ENCODE data around the gene CPN1.

Gene CPN1

GRCh38 chr10:99995269-99995668, 86.4 kb downstream of the CPN1 start:
- no peak overlapping the region for H2AK5ac ChIP-seq (ENCODE audit: low read length, severe bottlenecking)
- H3K27me3 ChIP-seq (ENCODE audit: control insufficient read depth in 1 of 2, insufficient read depth in 1 of 2, low read length in 2 of 2): no peaks in the 10 kb centered on the region
- H3K9me3 ChIP-seq (ENCODE audit: control insufficient read depth, low read length): no peaks in the 10 kb centered on the region
- 85% methylated on average over 3 of the region's 3 CpGs for WGBS
- peaks cover 12% of the 10 kb centered on the region for H3K4me1 ChIP-seq (ENCODE audit: control insufficient read depth, insufficient read depth, low read depth, low read length)
- H3K36me3 ChIP-seq (ENCODE audit: control insufficient read depth in 1 of 2, insufficient read depth in 2 of 2, low read depth in 1 of 2, low read length in 2 of 2): peaks cover 3 to 38% of the 10 kb centered on the region in 2 experiments
- no peak overlapping the region for H4K8ac ChIP-seq (ENCODE audit: low read length)
- no peak for DNase-seq
- no peak overlapping the region for H3K4me3 ChIP-seq (ENCODE audit: insufficient read depth in 1 of 2, low read depth in 1 of 2, low read length in 2 of 2)
- no peak overlapping the region for H2AFZ ChIP-seq (ENCODE audit: low read depth, low read length)
- no peak overlapping the region for H3K14ac ChIP-seq (ENCODE audit: low read length in 2 of 2)
- no peaks in the 10 kb centered on the region for H3K79me1 ChIP-seq (replicated peaks; ENCODE audit: low read length, poor library complexity, severe bottlenecking)
- H2BK5ac ChIP-seq (ENCODE audit: low read depth, low read length, poor library complexity, severe bottlenecking): no peak overlapping the region
- peak overlapping the region in 1 of 2 experiments; percentile 59 for H2BK12ac ChIP-seq (ENCODE audit: low read length in 2 of 2)
- H3K9ac ChIP-seq (ENCODE audit: low read length): no peak overlapping the region
- no peak overlapping the region for H2BK15ac ChIP-seq (ENCODE audit: low read depth, poor library complexity, severe bottlenecking)
- H3K23ac ChIP-seq (ENCODE audit: low read length in 2 of 2): no peak overlapping the region
- H3K4ac ChIP-seq (ENCODE audit: low read depth in 1 of 2, low read length in 2 of 2): peak overlapping the region in 1 of 2 experiments; percentile 59
- H3K4me2 ChIP-seq (ENCODE audit: low read length, poor library complexity, severe bottlenecking): no peak overlapping the region
- H3K18ac ChIP-seq (ENCODE audit: low read depth in 1 of 2, low read length in 2 of 2): peak overlapping the region in 1 of 2 experiments; percentile 7
- no peak overlapping the region for H3K27ac ChIP-seq (ENCODE audit: low read length, poor library complexity, severe bottlenecking)
- no peak overlapping the region for H2BK120ac ChIP-seq (ENCODE audit: low read depth, low read length)
- no peak overlapping the region for H4K91ac ChIP-seq (ENCODE audit: low read length)

- WGBS: 89% methylated on average over 5 of the region's 5 CpGs
- Histone ChIP-seq H3K4me3 (ENCODE audit: insufficient read depth in 1 of 2, low read depth in 1 of 2, low read length in 2 of 2) (no peak overlapping the region), H3K27ac (ENCODE audit: low read length, poor library complexity, severe bottlenecking) (no peak overlapping the region)
Observed at GRCh38 chr10:99994801-99995200, 86.9 kb downstream of the CPN1 start.

GRCh38 chr10:99993701-99994689, 87.7 kb downstream of the CPN1 start:
- H3K79me1 ChIP-seq (replicated peaks; ENCODE audit: low read length, poor library complexity, severe bottlenecking): peaks cover 2% of the 10 kb centered on the region
- peak overlapping the region; percentile 18 for H3K4me2 ChIP-seq (ENCODE audit: low read length, poor library complexity, severe bottlenecking)
- no peaks in the 10 kb centered on the region for H3K9me3 ChIP-seq (ENCODE audit: control insufficient read depth, low read length)
- no peak overlapping the region for H2BK15ac ChIP-seq (ENCODE audit: low read depth, poor library complexity, severe bottlenecking)
- H3K18ac ChIP-seq (ENCODE audit: low read depth in 1 of 2, low read length in 2 of 2): peak overlapping the region in 1 of 2 experiments; percentile 23
- no peak overlapping the region for H2BK120ac ChIP-seq (ENCODE audit: low read depth, low read length)
- H3K9ac ChIP-seq (ENCODE audit: low read length): peak overlapping the region; percentile 60
- H4K8ac ChIP-seq (ENCODE audit: low read length): no peak overlapping the region
- peak; percentile 98 for DNase-seq
- 19% methylated on average over 8 of the region's 8 CpGs for WGBS
- H2AK5ac ChIP-seq (ENCODE audit: low read length, severe bottlenecking): peak overlapping the region; percentile 81
- no peak overlapping the region for H3K23ac ChIP-seq (ENCODE audit: low read length in 2 of 2)
- H3K14ac ChIP-seq (ENCODE audit: low read length in 2 of 2): no peak overlapping the region
- H2AFZ ChIP-seq (ENCODE audit: low read depth, low read length): no peak overlapping the region
- H3K4me1 ChIP-seq (ENCODE audit: control insufficient read depth, insufficient read depth, low read depth, low read length): peaks cover 11% of the 10 kb centered on the region
- no peak overlapping the region for H3K27ac ChIP-seq (ENCODE audit: low read length, poor library complexity, severe bottlenecking)
- peak overlapping the region in 1 of 2 experiments; percentile 13 for H3K4me3 ChIP-seq (ENCODE audit: insufficient read depth in 1 of 2, low read depth in 1 of 2, low read length in 2 of 2)
- H2BK12ac ChIP-seq (ENCODE audit: low read length in 2 of 2): no peak overlapping the region
- peaks cover 3 to 30% of the 10 kb centered on the region in 2 experiments for H3K36me3 ChIP-seq (ENCODE audit: control insufficient read depth in 1 of 2, insufficient read depth in 2 of 2, low read depth in 1 of 2, low read length in 2 of 2)
- H2BK5ac ChIP-seq (ENCODE audit: low read depth, low read length, poor library complexity, severe bottlenecking): no peak overlapping the region
- H3K4ac ChIP-seq (ENCODE audit: low read depth in 1 of 2, low read length in 2 of 2): no peak overlapping the region
- H3K27me3 ChIP-seq (ENCODE audit: control insufficient read depth in 1 of 2, insufficient read depth in 1 of 2, low read length in 2 of 2): no peaks in the 10 kb centered on the region
- no peak overlapping the region for H4K91ac ChIP-seq (ENCODE audit: low read length)

More at GRCh38 chr10:99994801-99995200, 86.9 kb downstream of the CPN1 start:
- H2BK15ac ChIP-seq (ENCODE audit: low read depth, poor library complexity, severe bottlenecking): no peak overlapping the region
- peak overlapping the region in 1 of 2 experiments; percentile 61 for H3K4ac ChIP-seq (ENCODE audit: low read depth in 1 of 2, low read length in 2 of 2)
- H3K4me2 ChIP-seq (ENCODE audit: low read length, poor library complexity, severe bottlenecking): no peak overlapping the region
- H4K8ac ChIP-seq (ENCODE audit: low read length): no peak overlapping the region
- H2AK5ac ChIP-seq (ENCODE audit: low read length, severe bottlenecking): no peak overlapping the region
- H3K9ac ChIP-seq (ENCODE audit: low read length): peak overlapping the region; percentile 42
- H2BK120ac ChIP-seq (ENCODE audit: low read depth, low read length): no peak overlapping the region
- no peak overlapping the region for H4K91ac ChIP-seq (ENCODE audit: low read length)
- no peaks in the 10 kb centered on the region for H3K79me1 ChIP-seq (replicated peaks; ENCODE audit: low read length, poor library complexity, severe bottlenecking)
- no peak overlapping the region for H3K23ac ChIP-seq (ENCODE audit: low read length in 2 of 2)
- H3K9me3 ChIP-seq (ENCODE audit: control insufficient read depth, low read length): no peaks in the 10 kb centered on the region
- H3K27me3 ChIP-seq (ENCODE audit: control insufficient read depth in 1 of 2, insufficient read depth in 1 of 2, low read length in 2 of 2): no peaks in the 10 kb centered on the region
- no peak overlapping the region for H2AFZ ChIP-seq (ENCODE audit: low read depth, low read length)
- no peak overlapping the region for H3K14ac ChIP-seq (ENCODE audit: low read length in 2 of 2)
- peak overlapping the region in 1 of 2 experiments; percentile 50 for H3K18ac ChIP-seq (ENCODE audit: low read depth in 1 of 2, low read length in 2 of 2)
- H3K36me3 ChIP-seq (ENCODE audit: control insufficient read depth in 1 of 2, insufficient read depth in 2 of 2, low read depth in 1 of 2, low read length in 2 of 2): peaks cover 3 to 34% of the 10 kb centered on the region in 2 experiments
- peak overlapping the region in 1 of 2 experiments; percentile 59 for H2BK12ac ChIP-seq (ENCODE audit: low read length in 2 of 2)
- peaks cover 12% of the 10 kb centered on the region for H3K4me1 ChIP-seq (ENCODE audit: control insufficient read depth, insufficient read depth, low read depth, low read length)
- DNase-seq: no peak
- no peak overlapping the region for H2BK5ac ChIP-seq (ENCODE audit: low read depth, low read length, poor library complexity, severe bottlenecking)
